K562 (cell line): ENCODE results near the gene SLC25A45. TPM values are rescaled to one million over a fixed set of nuclear protein-coding genes. Genes with fewer than 3 reads are reported as not detected.

ENCODE experiments used
- BCLAF1 ChIP-seq, 2 experiments: fragments of 450-650 bp in 1 of 2; IDR thresholded peaks; 2 replicates each; pipeline ENCODE4 v1.6.1; 2011 to 2017; ENCODE audit warnings: low read depth in 2 of 2, antibody characterized with exemption in 1 of 2, borderline replicate concordance in 1 of 2, low read length in 1 of 2, mild to moderate bottlenecking in 1 of 2, mixed read lengths in 1 of 2; ENCODE audit not compliant: control insufficient read depth in 1 of 2
- CLOCK ChIP-seq: fragments of 250-450 bp; sonication (Bioruptor Pico); IDR thresholded peaks from 2 replicates; pipeline ENCODE4 v1.4.0; 2020; ENCODE audit warnings: mild to moderate bottlenecking, moderate library complexity, borderline replicate concordance
- EWSR1 ChIP-seq: fragments of 450-650 bp; IDR thresholded peaks from 2 replicates; pipeline ENCODE4 v1.6.1; 2018; ENCODE audit warnings: borderline replicate concordance, mild to moderate bottlenecking, low read depth, moderate library complexity; ENCODE audit not compliant: partially characterized antibody
- NCOA1 ChIP-seq: fragments of 450-650 bp; IDR thresholded peaks from 2 replicates; pipeline ENCODE4 v1.6.1; 2016; ENCODE audit warnings: low read depth
- PTBP1 ChIP-seq: fragments of 200-400 bp; formaldehyde crosslinking; IDR thresholded peaks from 2 replicates; pipeline ENCODE4 v1.6.1; 2017; ENCODE audit warnings: low read depth, low read length
- SNAPC5 ChIP-seq: fragments of 250-450 bp; sonication (Bioruptor Pico); IDR thresholded peaks from 2 replicates; pipeline ENCODE4 v1.8.0; 2021; ENCODE audit warnings: moderate library complexity, mild to moderate bottlenecking, inconsistent platforms
- SRF ChIP-seq, 2 experiments: fragments of 250-450, 450-650 bp in 1 of 2; sonication (Bioruptor Pico) in 1 of 2; sonication (generic) in 1 of 2; formaldehyde crosslinking; IDR thresholded peaks; 2 replicates each; pipeline versions ENCODE4 v1.5.0 to v1.5.1; 2020 to 2022; ENCODE audit warnings: mild to moderate bottlenecking in 1 of 2, missing genetic modification reagents in 1 of 2
- STAG1 ChIP-seq: sonication (generic); formaldehyde crosslinking; IDR thresholded peaks from 2 replicates; pipeline ENCODE4 v1.5.0; 2020; ENCODE audit warnings: missing genetic modification reagents, borderline replicate concordance
- TSHZ1 ChIP-seq: fragments of 250-450 bp; sonication (Bioruptor Pico); IDR thresholded peaks from 2 replicates; pipeline ENCODE4 v1.4.0; 2020; ENCODE audit warnings: mild to moderate bottlenecking, moderate library complexity
- UBTF ChIP-seq, 2 experiments: IDR thresholded peaks; 2 replicates each; pipeline ENCODE4 v1.6.1; 2012; ENCODE audit warnings: improper control_type of control experiment in 2 of 2, low read depth in 2 of 2, low read length in 2 of 2, borderline replicate concordance in 1 of 2
- ZNF212 ChIP-seq: fragments of 450-650 bp; formaldehyde crosslinking; IDR thresholded peaks from 2 replicates; pipeline ENCODE4 v1.4.0; 2020; ENCODE audit warnings: mild to moderate bottlenecking
- ZNF431 ChIP-seq: sonication (generic); formaldehyde crosslinking; IDR thresholded peaks from 2 replicates; pipeline ENCODE4 v1.8.0; 2022; ENCODE audit warnings: mild to moderate bottlenecking, missing genetic modification reagents
- ZNF707 ChIP-seq: fragments of 250-450 bp; sonication (Bioruptor Pico); conservative IDR thresholded peaks from 2 replicates; pipeline ENCODE4 v1.8.0; 2022; ENCODE audit warnings: inconsistent platforms, mild to moderate bottlenecking, moderate library complexity
- polyA plus RNA-seq, 8 experiments: library from polyadenylated mRNA; depleted of rRNA in 4 of 8; stranded (reverse) in 5 of 8; unstranded in 3 of 8; fragments of >200 nt; fragmentation: Nextera tagmentation in 2 of 8; fragmentation: Illumina TruSeq in 1 of 8; extraction: Ambion mirVana in 2 of 8; extraction: Trizol in 1 of 8; gene quantifications; 2 replicates each; pipeline versions ENCODE4 v1.2.1 to v1.2.3, GENCODE V29; 2011 to 2014; ENCODE audit warnings: inconsistent platforms in 1 of 8, missing spikeins in 1 of 8
- total RNA-seq, 7 experiments: library from RNA; depleted of rRNA in 6 of 7; stranded (reverse); fragments of >200 nt in 6 of 7; fragmentation: Illumina TruSeq in 2 of 7; extraction: Trizol in 2 of 7; gene quantifications; 2 replicates each; pipeline versions ENCODE4 v1.2.1 to v1.2.3, GENCODE V29; 2011 to 2021; ENCODE audit warnings: low replicate concordance in 1 of 7

Gene SLC25A45
- total and polyA plus RNA-seq, 9 of the 15 experiments (the other 6 are each of a cell fraction or from before 2014, with no cell fraction given), result 0.15 to 2.3 (median 0.68) TPM

- TF ChIP-seq PTBP1 (no peak), CLOCK (0 out of 2 replicates have a peak, but pooled peaks have one; percentile 32), SNAPC5 (CRISPR knock-in tag) (no peak), STAG1 (CRISPR knock-in tag) (no peak), SRF (CRISPR knock-in tag; IDR thresholded peaks at IDR 0.05) (no peak), BCLAF1 (IDR thresholded peaks at IDR 0.05; ENCODE audit: borderline replicate concordance in 1 of 2, control insufficient read depth in 1 of 2, low read depth in 2 of 2, low read length in 1 of 2) (no peak), EWSR1 (no peak), ZNF431 (CRISPR knock-in tag) (no peak), ZNF212 (0 out of 2 replicates have a peak, but pooled peaks have one; percentile 60), TSHZ1 (CRISPR knock-in tag) (0 out of 2 replicates have a peak, but pooled peaks have one; percentile 67), NCOA1 (peak; percentile 66; the same call in 1 of the 2 replicates), ZNF707 (CRISPR knock-in tag) (0 out of 2 replicates have a peak, but pooled peaks have one; percentile 50), UBTF (IDR thresholded peaks at IDR 0.05; ENCODE audit: borderline replicate concordance in 1 of 2, low read depth in 2 of 2, low read length in 2 of 2) (no peak)
These were observed 39.6 kb upstream of the SLC25A45 start (continued) for GRCh38 chr11:65421794-65422632.
